Kidney epithelial cell (primary cell): Measurements from ENCODE around the gene PRKCSH. TPM values are rescaled to one million over a fixed set of nuclear protein-coding genes. Genes with fewer than 3 reads are reported as not detected.

ENCODE experiments used
- DNase-seq: peaks from one replicate; pipeline ENCODE4 v3.0.0-alpha.2; 2010; ENCODE audit warnings: low read depth
- H3K27me3 ChIP-seq: 2 replicates; pipeline ENCODE4 v1.6.0; 2011; ENCODE audit warnings: low read length; ENCODE audit not compliant: control insufficient read depth, insufficient read depth
- H3K36me3 ChIP-seq: 2 replicates; pipeline ENCODE4 v1.5.1; 2011; ENCODE audit warnings: low read length; ENCODE audit not compliant: control insufficient read depth, insufficient read depth
- H3K4me3 ChIP-seq: 2 replicates; pipeline ENCODE4 v1.5.1; 2011; ENCODE audit warnings: low read depth, mild to moderate bottlenecking, control low read depth, low read length
- total RNA-seq: library from RNA; depleted of rRNA; stranded (reverse); fragments of >200 nt; gene quantifications from 2 replicates; pipeline ENCODE4 v1.2.3, GENCODE V29; 2015
- TF ChIP-seq, protein P1 (sequence below): IDR thresholded peaks from 2 replicates; pipeline ENCODE4 v1.5.1; 2011; ENCODE audit warnings: mild to moderate bottlenecking, moderate library complexity, low read length, control low read depth, inconsistent platforms; ENCODE audit not compliant: insufficient read depth, poor library complexity, severe bottlenecking

Gene PRKCSH
- total RNA-seq, 1 donor from 2014 or later, result 269 TPM

DNA sequence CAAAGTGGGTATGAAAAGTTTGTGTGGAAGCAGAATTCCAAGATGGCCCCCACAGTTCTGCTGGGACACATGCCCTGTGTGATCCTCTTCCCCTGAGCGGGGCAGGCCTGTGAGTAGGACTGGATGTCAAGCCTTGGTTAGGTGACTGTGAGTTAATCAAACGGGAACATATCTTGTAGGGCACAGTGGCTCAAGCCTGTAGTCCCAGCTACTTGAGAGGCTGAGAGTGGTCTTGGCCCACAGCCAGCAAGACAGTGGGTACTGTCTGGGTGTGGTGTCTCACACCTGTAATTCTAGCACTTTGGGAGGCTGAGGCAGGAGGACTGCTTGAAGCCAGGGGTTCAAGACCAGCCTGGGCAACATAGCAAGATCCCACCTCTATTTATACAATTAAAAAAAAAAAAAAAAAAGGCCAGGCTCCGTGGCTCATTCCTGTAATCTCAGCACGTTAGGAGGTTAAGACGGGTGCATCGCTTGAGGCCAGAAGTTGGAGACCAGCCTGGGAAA lies 63.8 kb downstream of the PRKCSH start:
- no peak for DNase-seq
- TF ChIP-seq, protein P1, sequence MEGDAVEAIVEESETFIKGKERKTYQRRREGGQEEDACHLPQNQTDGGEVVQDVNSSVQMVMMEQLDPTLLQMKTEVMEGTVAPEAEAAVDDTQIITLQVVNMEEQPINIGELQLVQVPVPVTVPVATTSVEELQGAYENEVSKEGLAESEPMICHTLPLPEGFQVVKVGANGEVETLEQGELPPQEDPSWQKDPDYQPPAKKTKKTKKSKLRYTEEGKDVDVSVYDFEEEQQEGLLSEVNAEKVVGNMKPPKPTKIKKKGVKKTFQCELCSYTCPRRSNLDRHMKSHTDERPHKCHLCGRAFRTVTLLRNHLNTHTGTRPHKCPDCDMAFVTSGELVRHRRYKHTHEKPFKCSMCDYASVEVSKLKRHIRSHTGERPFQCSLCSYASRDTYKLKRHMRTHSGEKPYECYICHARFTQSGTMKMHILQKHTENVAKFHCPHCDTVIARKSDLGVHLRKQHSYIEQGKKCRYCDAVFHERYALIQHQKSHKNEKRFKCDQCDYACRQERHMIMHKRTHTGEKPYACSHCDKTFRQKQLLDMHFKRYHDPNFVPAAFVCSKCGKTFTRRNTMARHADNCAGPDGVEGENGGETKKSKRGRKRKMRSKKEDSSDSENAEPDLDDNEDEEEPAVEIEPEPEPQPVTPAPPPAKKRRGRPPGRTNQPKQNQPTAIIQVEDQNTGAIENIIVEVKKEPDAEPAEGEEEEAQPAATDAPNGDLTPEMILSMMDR, result no peak
- no peak overlapping the region for H3K4me3 ChIP-seq

DNA sequence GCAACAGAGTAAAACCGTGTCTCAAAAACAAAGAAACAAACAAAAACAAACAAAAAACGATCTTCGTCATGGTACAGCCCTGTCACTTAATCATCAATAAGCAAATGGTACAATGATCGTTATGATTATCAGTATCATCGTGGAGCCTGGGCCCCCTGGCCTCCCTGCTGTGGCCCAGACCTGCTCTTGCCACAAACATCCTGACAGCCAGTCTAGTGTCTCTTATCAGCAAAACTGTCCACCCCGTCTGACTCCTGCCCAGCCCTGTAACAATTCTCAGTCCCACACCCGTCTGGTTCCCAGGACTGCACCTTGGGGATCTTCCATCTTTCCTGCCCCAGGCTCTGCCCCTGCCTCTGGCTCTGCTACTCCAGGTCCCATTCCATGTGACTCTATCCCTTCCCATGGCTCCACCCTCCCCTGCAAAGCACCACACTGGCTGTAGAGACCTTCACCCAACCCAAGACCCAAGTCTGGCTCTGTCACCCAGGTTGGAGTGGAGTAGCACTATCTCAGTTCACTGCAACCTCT lies 64.5 kb downstream of the PRKCSH start:
- TF ChIP-seq, protein P1, result no peak
- Histone ChIP-seq H3K36me3 (peaks cover 1% of the 10 kb centered on the region), H3K4me3 (no peak overlapping the region), H3K27me3 (no peaks in the 10 kb centered on the region)
- DNase-seq, result no peak

More for the DNA sequence above, 63.8 kb downstream of the PRKCSH start:
- Histone ChIP-seq H3K27me3 (no peaks in the 10 kb centered on the region), H3K36me3 (peaks cover 1% of the 10 kb centered on the region)

Other genes starting within 250 kb of the PRKCSH start
- gene KANK2, start 238.1 kb upstream of the PRKCSH start, total RNA-seq, result 42.9 and 50.6 TPM in 2 replicates
- not detected in 2 replicates for gene ANGPTL8, start 196.0 kb upstream of the PRKCSH start, total RNA-seq
- 56.8 and 62.9 TPM in 2 replicates for gene DOCK6, start 173.1 kb upstream of the PRKCSH start, total RNA-seq
- gene TSPAN16, start 139.5 kb upstream of the PRKCSH start, total RNA-seq, result not detected in 2 replicates
- gene RAB3D, start 96.0 kb upstream of the PRKCSH start, total RNA-seq, result 19.6 and 19.8 TPM in 2 replicates
- 307 and 377 TPM in 2 replicates for gene TMEM205, start 89.4 kb upstream of the PRKCSH start, total RNA-seq
- gene CCDC159, start 89.1 kb upstream of the PRKCSH start, total RNA-seq, result 8.2 and 21.6 TPM in 2 replicates
- gene PLPPR2, start 80.2 kb upstream of the PRKCSH start, total RNA-seq, result 6.7 and 14.0 TPM in 2 replicates
- gene SWSAP1, start 61.0 kb upstream of the PRKCSH start, total RNA-seq, result 2.9 and 4.0 TPM in 2 replicates
- 3.0 and 4.4 TPM in 2 replicates for gene EPOR, start 51.3 kb upstream of the PRKCSH start, total RNA-seq
- gene RGL3, start 16.3 kb upstream of the PRKCSH start, total RNA-seq, result 10.2 and 18.1 TPM in 2 replicates
- gene ODAD3, start 514 bp upstream of the PRKCSH start, total RNA-seq, result 0.07 and 0.29 TPM in 2 replicates
- not detected in 2 replicates for gene ELAVL3, start 45.4 kb downstream of the PRKCSH start, total RNA-seq
- gene ZNF653, start 70.2 kb downstream of the PRKCSH start, total RNA-seq, result 6.6 and 20.5 TPM in 2 replicates
- gene ECSIT, start 93.5 kb downstream of the PRKCSH start, total RNA-seq, result 37.4 and 40.0 TPM in 2 replicates
- 11.8 and 14.5 TPM in 2 replicates for gene CNN1, start 103.2 kb downstream of the PRKCSH start, total RNA-seq
- gene ELOF1, start 123.6 kb downstream of the PRKCSH start, total RNA-seq, result 67.3 and 69.6 TPM in 2 replicates
- 23.4 and 24.8 TPM in 2 replicates for gene ACP5, start 142.0 kb downstream of the PRKCSH start, total RNA-seq
- 19.6 and 23.1 TPM in 2 replicates for gene ZNF627, start 161.8 kb downstream of the PRKCSH start, total RNA-seq